SIG-M5 (cell line): ENCODE data around the gene SOX5.
"Not testable (repeated sequence)": the region's sequence is repeated elsewhere in the genome, so short reads cannot be mapped to it uniquely, and the experiment has no call there.

Source experiments
- DNase-seq: peaks from one replicate; lab custom pipeline; 2025; lab: John Stamatoyannopoulos, UW

Gene SOX5

DNA sequence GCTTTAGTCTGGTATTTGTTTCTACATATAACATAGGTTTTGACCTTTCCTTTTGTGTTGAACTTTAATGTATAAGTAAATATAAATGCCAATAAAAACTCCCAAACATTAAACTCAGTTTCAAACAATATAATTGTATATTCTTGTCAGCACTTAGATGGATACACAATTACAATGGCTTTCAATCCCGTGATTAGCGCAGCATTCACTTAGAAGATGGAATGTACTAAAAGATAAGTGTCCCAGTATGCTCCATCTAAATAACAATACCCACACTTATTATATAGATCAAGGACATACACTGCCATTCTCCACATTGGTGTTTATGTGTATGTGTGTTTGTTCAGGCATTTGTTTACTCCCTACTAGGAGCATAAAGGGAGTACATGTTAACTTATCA is 193.1 kb downstream of the SOX5 start:
- no peak for DNase-seq

DNA sequence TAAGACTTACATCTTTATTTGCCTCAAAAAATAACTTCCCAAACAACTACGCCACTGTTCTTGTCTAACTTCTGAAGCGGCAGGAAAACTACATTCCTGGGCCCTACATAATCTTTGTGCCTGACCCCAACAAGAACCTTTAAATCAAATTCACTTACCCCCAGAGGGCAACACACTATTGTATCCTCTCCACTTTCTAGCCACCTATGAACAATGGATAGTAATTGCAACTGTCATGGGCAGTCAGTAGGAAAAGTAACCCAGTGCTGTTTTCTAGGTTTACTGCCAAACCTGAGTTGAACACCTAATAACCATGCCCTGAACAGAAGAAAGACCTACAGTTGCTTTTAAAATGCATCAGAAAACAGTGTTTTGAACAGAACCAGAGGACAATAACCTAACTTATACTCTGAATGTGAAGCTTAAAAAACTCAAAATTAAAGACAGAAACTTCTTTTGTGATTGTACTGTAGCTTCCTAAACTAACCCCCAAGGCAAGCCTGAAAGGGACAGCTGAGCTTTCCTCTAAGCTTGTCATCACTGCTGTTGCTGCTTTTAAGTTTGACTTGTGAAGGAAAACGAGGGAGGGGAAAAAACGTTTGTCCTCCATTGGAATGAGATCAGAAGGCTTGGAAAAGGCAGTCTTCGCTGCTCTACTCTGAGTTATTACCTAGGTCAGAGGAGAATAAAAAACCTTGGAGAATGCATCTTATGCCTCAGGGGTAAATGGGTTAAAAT is 195.7 kb downstream of the SOX5 start:
- DNase-seq = no peak

DNA sequence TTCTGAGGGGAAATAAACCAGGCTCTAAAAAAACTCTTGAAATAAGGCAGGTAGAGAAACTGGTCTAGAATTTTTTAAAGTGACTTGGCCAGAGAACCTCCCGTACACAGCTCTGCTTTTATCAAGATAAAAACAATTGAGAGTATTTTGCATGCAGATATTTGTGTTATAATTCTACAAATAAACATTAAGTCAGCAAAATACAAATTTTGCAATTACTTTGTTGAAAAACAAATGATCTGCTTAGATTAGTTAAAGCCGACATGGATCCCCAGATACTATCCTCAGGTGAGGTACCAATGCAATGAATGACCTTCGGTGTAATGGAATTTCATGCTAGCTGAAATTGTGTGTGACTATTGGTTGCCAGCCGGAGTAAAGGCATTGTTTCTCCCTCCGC is 197.2 kb downstream of the SOX5 start:
- no peak for DNase-seq

- DNase-seq = no peak
Measured at GRCh38 chr12:23751641-23752040, 197.8 kb downstream of the SOX5 start.

DNA sequence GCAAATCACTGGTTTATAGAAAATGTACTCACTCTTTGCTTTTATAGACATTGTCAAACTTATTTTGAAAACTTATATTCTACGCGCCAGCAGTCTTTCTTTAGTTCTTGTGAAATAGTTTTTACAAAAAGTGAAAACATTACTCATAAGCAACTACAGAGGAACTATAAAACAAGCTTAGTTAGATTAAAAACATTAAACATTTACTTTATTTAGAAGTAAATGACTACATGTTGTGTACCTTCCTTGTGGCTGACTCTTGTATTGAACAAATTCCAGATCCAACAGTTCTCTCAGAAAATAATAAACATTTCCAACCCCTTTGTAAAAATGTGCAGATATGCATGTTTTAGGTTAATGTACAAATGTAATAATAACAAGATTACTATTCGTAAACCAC is 198.5 kb downstream of the SOX5 start:
- DNase-seq = no peak

DNA sequence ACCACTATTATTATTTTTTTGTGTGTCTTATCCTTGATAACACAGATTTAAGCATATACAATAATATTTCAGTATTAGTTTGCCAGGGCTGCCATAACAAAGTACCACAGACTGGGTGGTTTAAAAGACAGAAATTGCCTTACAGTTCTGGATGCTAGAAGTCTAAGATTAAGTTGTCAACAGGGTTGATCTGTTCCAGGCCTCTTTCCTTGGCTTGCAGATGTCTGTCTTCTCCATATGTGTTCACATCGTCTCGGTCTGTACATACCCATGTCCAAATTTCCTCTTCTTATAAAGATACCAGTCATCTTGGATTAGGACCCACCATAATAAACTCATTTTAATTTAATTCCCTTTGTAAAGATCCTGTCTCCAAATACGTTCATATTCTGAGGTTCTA is 204.8 kb downstream of the SOX5 start:
- no peak for DNase-seq

GRCh38 chr12:23742574-23742973 is 206.9 kb downstream of the SOX5 start:
- no peak for DNase-seq

- no peak for DNase-seq
Measured at GRCh38 chr12:23731493-23731892, 218.0 kb downstream of the SOX5 start.

- no peak for DNase-seq
Measured at GRCh38 chr12:23731035-23731434, 218.4 kb downstream of the SOX5 start.

DNA sequence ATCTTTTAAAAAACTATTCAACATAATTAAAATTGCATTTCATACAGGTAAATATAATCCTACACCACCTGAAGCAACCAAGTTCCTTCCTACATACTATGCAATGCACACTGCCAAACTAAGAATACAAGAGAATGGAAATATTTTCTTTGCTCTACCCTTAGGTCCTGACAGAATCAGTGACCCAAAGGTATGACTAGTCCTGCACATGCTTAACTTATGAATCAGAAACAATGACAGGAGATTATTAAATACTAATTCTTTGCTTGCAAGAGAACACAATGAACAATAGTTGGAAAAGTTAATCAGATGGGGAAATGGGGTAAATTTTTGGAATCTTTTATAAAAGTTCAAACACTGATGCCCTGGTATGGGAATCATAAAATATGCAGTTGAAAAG is 220.1 kb downstream of the SOX5 start:
- DNase-seq = no peak

DNA sequence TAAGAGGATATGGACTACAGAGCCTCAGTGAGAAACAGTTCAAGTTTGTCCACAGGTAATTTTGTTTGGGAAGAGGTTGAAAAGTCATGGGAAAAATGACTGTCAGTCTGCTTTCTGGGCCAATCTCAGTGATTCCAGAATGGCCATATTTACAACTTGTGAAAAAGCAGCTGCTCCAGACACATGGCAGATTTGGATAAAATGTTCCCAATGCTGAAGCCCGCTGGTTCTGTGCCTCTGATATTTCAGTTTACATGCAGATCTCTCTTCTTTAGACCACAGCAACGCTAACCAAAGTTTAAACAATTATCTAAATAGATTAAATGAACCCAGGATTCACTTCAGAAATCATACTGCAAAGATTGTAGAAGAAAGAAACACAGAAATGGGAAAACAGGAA is 222.8 kb downstream of the SOX5 start:
- no peak for DNase-seq

DNA sequence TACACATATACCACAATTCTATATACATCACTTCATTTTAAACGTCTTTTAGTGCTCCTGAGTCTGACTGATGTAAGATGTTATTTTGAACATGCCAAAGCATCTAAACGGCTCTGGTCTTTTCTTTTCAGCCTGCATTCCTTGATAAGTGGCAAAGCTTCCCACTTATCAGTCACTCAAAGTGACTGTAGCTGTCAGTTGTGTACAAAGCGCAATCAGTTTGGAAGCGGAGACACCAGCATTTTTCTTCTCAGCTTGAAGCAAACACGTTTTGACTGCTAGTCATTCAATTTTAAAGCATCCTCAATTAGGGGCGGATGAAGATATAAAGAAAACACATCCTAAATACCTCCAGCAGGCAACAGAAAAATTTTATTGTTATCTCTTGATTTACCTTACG is 226.8 kb downstream of the SOX5 start:
- DNase-seq = no peak

DNA sequence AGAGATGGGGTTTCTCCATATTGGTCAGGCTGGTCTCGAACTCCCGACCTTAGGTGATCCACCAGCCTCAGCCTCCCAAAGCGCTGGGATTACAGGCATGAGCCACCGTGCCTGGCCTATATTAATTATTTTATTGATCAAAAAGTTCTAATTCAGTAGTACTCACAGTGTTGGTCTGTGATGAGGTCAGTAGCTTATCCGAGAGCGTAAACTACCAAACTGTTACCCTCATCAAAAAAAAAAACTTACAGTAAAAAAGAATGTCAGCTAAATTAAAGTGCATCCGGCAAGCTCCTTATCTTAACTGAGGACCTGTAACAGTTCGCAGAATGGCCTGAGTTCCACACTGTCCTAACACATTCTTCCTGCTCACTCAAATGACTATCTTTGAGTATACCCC is 228.2 kb downstream of the SOX5 start:
- DNase-seq = no peak

DNA sequence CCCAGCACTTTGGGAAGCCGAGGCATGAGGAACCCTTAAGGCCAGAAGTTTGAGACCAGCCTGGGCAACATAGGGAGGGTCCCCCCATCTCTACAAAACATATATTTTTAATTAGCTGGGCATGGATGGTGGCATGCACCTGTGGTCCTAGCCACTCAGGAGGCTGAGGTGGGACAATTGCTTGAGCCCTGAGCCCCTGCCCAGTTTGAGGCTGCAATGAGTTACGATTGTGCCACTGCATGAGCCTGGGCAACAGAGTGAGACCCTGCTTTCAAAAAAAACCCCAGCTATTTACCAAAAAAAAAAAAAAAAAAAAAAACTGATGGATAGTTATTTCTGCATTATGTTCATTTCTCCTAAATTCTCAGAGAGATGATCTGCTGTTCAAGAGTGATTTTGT is 230.0 kb downstream of the SOX5 start:
- DNase-seq = no peak

DNA sequence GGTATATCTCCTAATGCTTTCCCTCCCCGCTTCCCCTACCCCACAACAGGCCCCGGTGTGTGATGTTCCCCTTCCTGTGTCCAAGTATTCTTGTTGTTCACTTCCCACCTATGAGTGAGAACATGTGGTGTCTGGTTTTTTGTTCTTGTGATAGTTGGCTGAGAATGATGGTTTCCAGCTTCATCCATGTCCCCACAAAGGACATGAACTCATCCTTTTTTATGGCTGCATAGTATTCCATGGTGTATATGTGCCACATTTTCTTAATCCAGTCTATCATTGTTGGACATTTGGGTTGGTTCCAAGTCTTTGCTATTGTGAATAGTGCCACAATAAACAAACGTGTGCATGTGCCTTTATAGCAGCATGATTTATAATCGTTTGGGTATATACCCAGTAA is 239.1 kb downstream of the SOX5 start:
- DNase-seq = not testable (repeated sequence)

DNA sequence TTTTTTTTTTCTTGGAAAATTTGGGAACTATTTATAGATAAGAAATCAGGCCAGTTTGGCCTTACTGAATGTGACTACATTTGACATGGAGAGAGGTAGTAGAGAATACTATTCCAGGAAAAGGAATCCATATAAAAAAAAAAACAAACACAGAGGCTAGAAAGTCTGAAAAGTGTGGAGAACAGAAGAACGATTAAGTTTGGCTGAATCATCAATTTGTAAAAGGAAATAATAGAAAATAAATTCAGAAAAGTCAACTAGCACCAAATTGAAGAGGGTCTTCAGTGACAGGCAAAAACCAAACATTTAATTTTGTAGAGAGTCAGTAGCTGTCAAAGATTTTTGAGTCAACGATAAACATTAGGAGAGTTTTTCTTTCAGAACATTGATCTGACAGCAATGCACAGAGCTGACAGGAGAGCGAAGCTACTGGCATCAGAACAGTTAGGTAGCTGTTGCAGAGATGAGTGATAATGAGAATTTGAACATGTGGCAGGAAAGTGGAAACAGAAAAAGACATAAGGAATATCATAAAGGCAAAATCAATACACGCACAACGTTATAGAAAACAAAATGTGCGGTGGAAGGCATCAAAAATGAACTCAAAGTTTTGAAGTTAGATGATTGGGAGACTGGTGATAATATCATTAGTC is 241.2 kb downstream of the SOX5 start:
- DNase-seq = no peak

DNA sequence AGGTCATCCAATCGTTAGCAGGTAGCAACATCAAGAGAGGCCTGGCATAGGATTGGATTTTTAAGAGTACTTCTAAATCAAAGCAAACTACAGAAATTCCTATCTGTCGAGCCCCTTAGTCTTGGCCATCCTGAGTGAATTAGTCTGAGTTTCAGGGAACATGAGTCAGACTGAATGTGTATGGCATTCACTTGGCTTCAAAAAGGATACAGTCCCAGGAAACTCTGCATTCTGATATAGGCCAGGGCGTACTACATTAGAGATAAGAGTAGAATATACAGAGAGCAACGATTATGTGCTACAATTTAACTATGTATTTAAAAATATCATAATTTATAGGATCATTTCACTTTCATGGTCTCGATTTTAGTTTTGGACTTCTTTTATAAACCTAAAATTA is 242.2 kb downstream of the SOX5 start:
- DNase-seq = no peak

DNA sequence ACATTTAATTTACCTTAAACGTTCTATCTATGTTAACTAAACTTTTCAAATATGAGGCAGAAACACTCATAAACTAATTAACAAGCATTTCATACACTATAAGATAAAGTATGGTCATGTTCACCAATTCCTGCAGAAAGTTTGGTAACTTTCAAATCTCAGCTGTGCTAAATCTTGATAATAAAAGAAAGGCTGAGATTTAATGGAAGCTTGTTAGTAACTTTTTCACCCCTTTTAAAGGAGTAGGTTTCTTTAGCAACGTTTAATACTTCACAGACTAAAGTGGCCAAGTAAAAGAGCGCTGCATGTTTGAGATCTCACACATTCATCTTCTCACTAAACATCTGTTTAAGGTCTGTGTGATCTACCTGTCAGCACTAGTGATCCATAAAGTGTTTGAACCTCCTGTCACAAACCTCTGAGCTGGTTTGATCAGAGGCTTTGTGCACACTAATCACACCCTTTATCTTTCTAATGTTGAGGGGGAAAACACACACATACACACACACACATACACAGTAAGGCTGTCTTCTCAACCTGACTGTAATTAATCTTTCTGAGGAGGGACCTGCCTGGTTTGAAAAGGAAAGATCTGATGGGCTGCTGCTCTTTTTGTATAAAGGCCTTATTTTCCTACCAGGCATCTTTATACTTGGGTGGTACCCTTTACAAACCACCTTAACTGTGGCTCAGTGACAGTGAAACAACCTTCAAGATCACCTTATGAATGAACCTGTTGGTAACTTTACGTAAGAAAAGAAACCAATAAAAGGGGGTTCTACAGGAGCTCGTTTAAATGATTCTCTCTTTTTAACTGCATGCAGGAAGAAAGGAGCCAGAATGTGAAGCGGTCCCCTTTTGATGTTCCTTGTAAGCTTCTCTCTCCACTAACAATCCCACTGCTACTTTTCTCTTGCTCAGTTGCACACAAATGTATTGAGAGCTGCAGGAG is 244.2 kb downstream of the SOX5 start:
- DNase-seq = no peak

GRCh38 chr12:23703051-23703450 is 246.4 kb downstream of the SOX5 start:
- no peak for DNase-seq

- no peak for DNase-seq
Measured at GRCh38 chr12:23699031-23699430, 250.4 kb downstream of the SOX5 start.

- DNase-seq = no peak
Measured at GRCh38 chr12:23694920-23695319, 254.6 kb downstream of the SOX5 start.

DNA sequence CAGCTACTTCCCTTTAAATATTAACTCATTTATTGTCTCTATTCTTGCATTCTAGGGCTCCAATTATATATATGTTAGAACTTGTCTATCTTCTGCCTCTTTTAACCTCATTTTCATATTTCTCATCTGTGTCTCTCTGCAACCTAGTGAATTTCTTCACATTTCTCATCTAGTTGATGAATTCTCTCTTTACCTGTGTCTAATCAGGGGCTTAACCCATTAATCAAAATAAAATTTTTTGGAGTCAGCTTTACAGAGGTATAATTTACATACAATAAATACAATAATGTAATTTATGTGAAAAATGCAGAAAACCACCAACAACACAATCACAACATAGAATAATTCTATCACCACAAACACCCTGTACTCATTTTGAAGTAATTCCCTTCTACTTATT is 255.2 kb downstream of the SOX5 start:
- DNase-seq = no peak

- DNase-seq = no peak
Measured at GRCh38 chr12:23687947-23688346, 261.5 kb downstream of the SOX5 start.
